Mesodermal cell (in vitro differentiated cells): ENCODE results near the gene GDF11.

Experiments
- H3K27ac ChIP-seq: 2 replicates; pipeline ENCODE4 v1.7.0; 2013; ENCODE audit warnings: mild to moderate bottlenecking, low read depth, low read length, moderate library complexity; ENCODE audit not compliant: severe bottlenecking
- H3K36me3 ChIP-seq: 2 replicates; pipeline ENCODE4 v1.7.1; 2013; ENCODE audit warnings: mild to moderate bottlenecking, low read length, moderate library complexity; ENCODE audit not compliant: control insufficient read depth, insufficient read depth
- H3K4me1 ChIP-seq: one replicate; pipeline ENCODE4 v1.7.1; 2013; ENCODE audit warnings: mild to moderate bottlenecking, low read length; ENCODE audit not compliant: insufficient read depth, control insufficient read depth, poor library complexity, severe bottlenecking
- H3K4me3 ChIP-seq: 2 replicates; pipeline ENCODE4 v1.7.0; 2013; ENCODE audit warnings: low read length, control low read depth, mild to moderate bottlenecking; ENCODE audit not compliant: insufficient read depth, poor library complexity, severe bottlenecking; ENCODE audit errors: extremely low read depth
- H3K9me3 ChIP-seq: 2 replicates; pipeline ENCODE4 v1.7.1; 2013; ENCODE audit warnings: mild to moderate bottlenecking, low read length, moderate library complexity; ENCODE audit not compliant: control insufficient read depth
- WGBS, 2 experiments: methylation state at CpG; one replicate each; pipeline ENCODE4 v1.1.5; 2013; ENCODE audit warnings: missing lambda C conversion rate in 2 of 2; ENCODE audit not compliant: insufficient coverage in 2 of 2; 5-methylcytosine and 5-hydroxymethylcytosine counted together

Gene GDF11

GRCh38 chr12:55734595-55734994, 8.3 kb upstream of the GDF11 start:
- Histone ChIP-seq H3K36me3 (peaks cover 2% of the 10 kb centered on the region), H3K9me3 (no peaks in the 10 kb centered on the region), H3K27ac (no peak overlapping the region), H3K4me3 (no peak overlapping the region), H3K4me1 (peaks cover 17% of the 10 kb centered on the region)
- WGBS, 2 experiments: 91 to 92% methylated on average over 2 to 3 of the region's 3 CpGs

DNA sequence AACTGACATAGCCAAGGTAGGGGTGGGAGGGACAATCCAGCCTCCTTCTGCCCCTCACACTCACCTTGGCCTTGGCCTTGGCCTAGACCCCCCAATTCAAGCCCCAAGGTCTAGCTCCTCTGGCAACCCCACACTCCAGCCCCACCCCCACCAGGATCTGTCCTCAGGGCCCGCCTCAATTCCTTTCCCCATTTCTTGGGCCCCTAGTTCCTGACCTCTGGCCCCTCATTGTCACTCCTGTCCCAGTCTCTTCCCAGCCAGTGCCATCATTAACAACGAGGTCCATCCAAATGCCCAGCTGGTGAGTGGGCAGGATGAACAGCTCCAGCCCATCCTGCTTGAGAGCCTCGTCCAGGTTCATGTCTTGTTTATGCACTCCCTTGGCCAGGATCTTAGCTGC, 6.8 kb upstream of the GDF11 start:
- no peak overlapping the region for H3K4me3 ChIP-seq
- peaks cover 2% of the 10 kb centered on the region for H3K36me3 ChIP-seq
- H3K27ac ChIP-seq: no peak overlapping the region
- peaks cover 12% of the 10 kb centered on the region for H3K4me1 ChIP-seq
- no peaks in the 10 kb centered on the region for H3K9me3 ChIP-seq
- WGBS, 2 experiments: 93 to 94% methylated on average over 2 to 3 of the region's 3 CpGs

- no peak overlapping the region for H3K4me3 ChIP-seq
- 37 to 61% methylated on average over 5 to 6 of the region's 6 CpGs for WGBS, 2 experiments
- peaks cover 12% of the 10 kb centered on the region for H3K4me1 ChIP-seq
- peaks cover 1% of the 10 kb centered on the region for H3K36me3 ChIP-seq
- peak overlapping the region; percentile 41 for H3K27ac ChIP-seq
- H3K9me3 ChIP-seq: no peaks in the 10 kb centered on the region
Observed at GRCh38 chr12:55736780-55737580, 5.9 kb upstream of the GDF11 start.

GRCh38 chr12:55737581-55738122, 5.3 kb upstream of the GDF11 start:
- no peaks in the 10 kb centered on the region for H3K36me3 ChIP-seq
- H3K27ac ChIP-seq: peak overlapping the region; percentile 83
- WGBS, 2 experiments: 20% methylated on average over 1 of the region's 4 CpGs; no CpG with 5 or more reads in 1 of the 2 experiments
- H3K9me3 ChIP-seq: no peaks in the 10 kb centered on the region
- peaks cover 12% of the 10 kb centered on the region for H3K4me1 ChIP-seq
- H3K4me3 ChIP-seq: peak overlapping the region; percentile 35

DNA sequence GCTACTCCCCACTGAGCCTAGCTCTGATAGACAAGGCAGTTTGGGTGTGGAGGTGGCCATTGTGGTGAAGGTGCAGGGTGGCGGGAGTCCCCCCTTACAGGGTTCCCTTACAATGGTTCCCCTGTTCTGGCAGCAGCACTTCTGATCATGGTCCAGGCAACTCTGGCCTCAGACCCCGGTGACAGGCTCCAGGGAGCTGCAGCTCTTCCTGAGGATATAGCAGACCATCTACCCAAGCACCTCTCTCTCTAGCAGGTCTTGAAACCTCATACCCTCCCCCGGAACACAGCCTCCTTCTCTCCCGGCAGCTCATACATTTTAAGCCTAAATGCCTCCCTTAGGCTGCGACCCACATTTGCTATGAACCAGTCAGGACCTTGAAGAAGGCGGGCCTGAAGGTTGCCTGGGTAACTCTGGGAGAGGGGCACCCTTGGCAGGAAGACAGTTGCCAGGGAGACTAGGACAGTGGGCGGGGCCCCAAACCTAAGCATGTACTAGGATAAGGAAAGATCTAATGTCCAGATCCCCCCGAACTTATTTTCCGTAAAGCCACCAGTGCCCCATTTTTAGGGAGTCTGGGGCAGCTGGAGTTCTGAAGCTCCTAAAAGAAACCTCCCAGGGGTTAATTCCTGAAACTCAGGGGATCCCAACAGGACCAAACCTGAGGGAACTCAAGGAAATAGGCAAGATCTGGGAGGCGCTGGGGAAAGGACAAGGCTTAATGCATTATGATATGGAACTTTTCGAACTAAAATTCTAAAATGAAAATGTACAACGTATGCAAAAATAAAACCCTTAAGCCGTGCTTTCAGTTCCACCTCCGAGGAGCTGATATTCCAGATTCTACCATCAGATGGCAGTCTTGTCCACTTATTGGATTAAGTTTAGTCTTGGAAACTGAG, 4.5 kb upstream of the GDF11 start:
- Histone ChIP-seq H3K27ac (peak overlapping the region; percentile 83), H3K36me3 (no peaks in the 10 kb centered on the region), H3K9me3 (no peaks in the 10 kb centered on the region), H3K4me3 (peak overlapping the region; percentile 35), H3K4me1 (peaks cover 12% of the 10 kb centered on the region)
- 0 to 4% methylated on average over 8 to 11 of the region's 14 CpGs for WGBS, 2 experiments

DNA sequence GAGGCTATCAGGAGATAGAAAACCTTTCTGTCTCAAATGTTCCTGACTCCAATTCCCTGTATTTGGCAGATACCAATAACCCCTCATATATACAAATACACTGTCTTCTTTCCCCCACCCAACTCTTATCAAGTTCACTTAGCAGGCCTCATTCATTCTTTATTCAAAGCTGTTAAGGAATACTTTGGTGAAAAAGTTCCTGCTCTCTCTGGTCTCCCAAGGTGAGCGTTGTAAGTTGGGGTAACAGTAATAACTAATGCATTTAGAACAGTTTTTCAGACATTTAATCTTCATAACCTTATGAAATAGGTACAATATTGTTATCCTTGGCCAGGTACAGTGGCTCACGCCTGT, 3.9 kb upstream of the GDF11 start:
- 90% methylated on average over 1 of the region's 2 CpGs; no CpG with 5 or more reads in 1 of the 2 experiments for WGBS, 2 experiments
- H3K4me3 ChIP-seq: peak overlapping the region; percentile 35
- H3K36me3 ChIP-seq: no peaks in the 10 kb centered on the region
- no peak overlapping the region for H3K27ac ChIP-seq
- H3K4me1 ChIP-seq: peaks cover 12% of the 10 kb centered on the region
- H3K9me3 ChIP-seq: no peaks in the 10 kb centered on the region

GRCh38 chr12:55741931-55742680, 816 bp upstream of the GDF11 start:
- WGBS, 2 experiments: 56 to 60% methylated on average over 1 to 3 of the region's 3 CpGs
- peaks cover 11% of the 10 kb centered on the region for H3K36me3 ChIP-seq
- H3K27ac ChIP-seq: peak overlapping the region; percentile 74
- H3K4me1 ChIP-seq: peaks cover 25% of the 10 kb centered on the region
- no peaks in the 10 kb centered on the region for H3K9me3 ChIP-seq
- H3K4me3 ChIP-seq: peak overlapping the region; percentile 28

DNA sequence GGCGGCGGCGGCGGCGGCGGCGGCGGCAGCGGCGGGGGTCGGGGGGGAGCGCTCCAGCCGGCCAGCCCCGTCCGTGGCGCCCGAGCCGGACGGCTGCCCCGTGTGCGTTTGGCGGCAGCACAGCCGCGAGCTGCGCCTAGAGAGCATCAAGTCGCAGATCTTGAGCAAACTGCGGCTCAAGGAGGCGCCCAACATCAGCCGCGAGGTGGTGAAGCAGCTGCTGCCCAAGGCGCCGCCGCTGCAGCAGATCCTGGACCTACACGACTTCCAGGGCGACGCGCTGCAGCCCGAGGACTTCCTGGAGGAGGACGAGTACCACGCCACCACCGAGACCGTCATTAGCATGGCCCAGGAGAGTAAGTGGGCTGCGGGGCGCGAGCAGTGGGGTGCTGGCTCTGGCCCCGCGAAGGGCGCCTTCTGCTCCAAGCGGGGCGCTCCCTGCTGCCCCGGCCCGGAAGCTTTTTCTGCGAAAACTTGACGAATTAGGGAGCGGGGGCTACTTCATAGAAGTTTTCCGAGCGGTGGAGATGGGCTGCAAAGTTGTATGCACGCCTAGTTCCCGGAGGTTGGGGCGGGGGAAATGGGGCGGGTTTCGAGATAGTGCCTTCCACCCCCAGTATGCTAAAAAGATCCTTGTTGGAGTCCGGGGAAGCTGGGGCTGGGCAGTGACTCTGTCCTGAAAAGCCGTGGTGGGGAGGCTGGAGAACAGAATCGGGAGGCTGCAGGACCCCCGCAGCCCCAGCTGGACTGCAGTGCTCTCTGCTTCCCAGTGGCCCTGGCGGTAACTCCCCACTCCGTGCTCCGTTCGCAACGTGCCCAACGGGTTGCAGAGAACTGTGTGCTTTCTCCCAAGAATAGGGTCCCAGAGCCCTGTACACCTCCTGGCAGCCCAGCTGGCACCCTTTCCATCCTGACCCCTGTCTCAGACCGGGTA, 751 bp downstream of the GDF11 start:
- Histone ChIP-seq H3K4me3 (peak overlapping the region; percentile 76), H3K9me3 (no peaks in the 10 kb centered on the region), H3K27ac (peak overlapping the region; percentile 59), H3K4me1 (peaks cover 17% of the 10 kb centered on the region), H3K36me3 (peaks cover 27% of the 10 kb centered on the region)
- 0 to 1% methylated on average over 42 to 71 of the region's 73 CpGs for WGBS, 2 experiments

GRCh38 chr12:55744340-55745030, 1.6 kb downstream of the GDF11 start:
- Histone ChIP-seq H3K4me1 (peaks cover 17% of the 10 kb centered on the region), H3K27ac (peak overlapping the region; percentile 74), H3K9me3 (no peaks in the 10 kb centered on the region), H3K4me3 (peak overlapping the region; percentile 76), H3K36me3 (peaks cover 35% of the 10 kb centered on the region)
- WGBS, 2 experiments: 5 to 6% methylated on average over 4 to 6 of the region's 11 CpGs
